Measurements from ENCODE around the gene ZNF43.
"Not testable (repeated sequence)": the region's sequence is repeated elsewhere in the genome, so short reads cannot be mapped to it uniquely, and the experiment has no call there.

- not testable (repeated sequence) for TF ChIP-seq CTCF, POLR2A (IDR thresholded peaks at IDR 0.05)
These were observed 80.4 kb downstream of the ZNF43 start for GRCh38 chr19:21755555-21755954.

Data from sigmoid colon (tissue), 3 donors.